Measurements from ENCODE around the gene EID2.

GRCh38 chr19:39550197-39550596, 10.2 kb upstream of the EID2 start:
- no peak for TF ChIP-seq USF2 (IDR thresholded peaks at IDR 0.05; ENCODE audit: low read depth, low read length)
- TF ChIP-seq, protein P1, sequence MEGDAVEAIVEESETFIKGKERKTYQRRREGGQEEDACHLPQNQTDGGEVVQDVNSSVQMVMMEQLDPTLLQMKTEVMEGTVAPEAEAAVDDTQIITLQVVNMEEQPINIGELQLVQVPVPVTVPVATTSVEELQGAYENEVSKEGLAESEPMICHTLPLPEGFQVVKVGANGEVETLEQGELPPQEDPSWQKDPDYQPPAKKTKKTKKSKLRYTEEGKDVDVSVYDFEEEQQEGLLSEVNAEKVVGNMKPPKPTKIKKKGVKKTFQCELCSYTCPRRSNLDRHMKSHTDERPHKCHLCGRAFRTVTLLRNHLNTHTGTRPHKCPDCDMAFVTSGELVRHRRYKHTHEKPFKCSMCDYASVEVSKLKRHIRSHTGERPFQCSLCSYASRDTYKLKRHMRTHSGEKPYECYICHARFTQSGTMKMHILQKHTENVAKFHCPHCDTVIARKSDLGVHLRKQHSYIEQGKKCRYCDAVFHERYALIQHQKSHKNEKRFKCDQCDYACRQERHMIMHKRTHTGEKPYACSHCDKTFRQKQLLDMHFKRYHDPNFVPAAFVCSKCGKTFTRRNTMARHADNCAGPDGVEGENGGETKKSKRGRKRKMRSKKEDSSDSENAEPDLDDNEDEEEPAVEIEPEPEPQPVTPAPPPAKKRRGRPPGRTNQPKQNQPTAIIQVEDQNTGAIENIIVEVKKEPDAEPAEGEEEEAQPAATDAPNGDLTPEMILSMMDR (conservative IDR thresholded peaks at IDR 0.05; ENCODE audit: low read depth, low read length), result no peak
- TF ChIP-seq POLR2A (IDR thresholded peaks at IDR 0.05; ENCODE audit: low read depth, low read length), result no peak
- TF ChIP-seq NFE2L2 (IDR thresholded peaks at IDR 0.05; ENCODE audit: low read depth, low read length), result no peak
- no peak for TF ChIP-seq MAFK (IDR thresholded peaks at IDR 0.05; ENCODE audit: low read depth, low read length)
- no peak for TF ChIP-seq FOS (IDR thresholded peaks at IDR 0.05; ENCODE audit: low read depth, low read length)
- no peak for TF ChIP-seq RAD21 (IDR thresholded peaks at IDR 0.05; ENCODE audit: low read length)
- TF ChIP-seq CEBPB (IDR thresholded peaks at IDR 0.05; ENCODE audit: low read depth, low read length), result no peak
- no peak for TF ChIP-seq BHLHE40 (IDR thresholded peaks at IDR 0.05; ENCODE audit: low read depth, low read length)
- TF ChIP-seq RCOR1 (IDR thresholded peaks at IDR 0.05; ENCODE audit: insufficient replicate concordance, low read length), result no peak

All from IMR-90 (cell line).